HL-60 (cell line): ENCODE results near the gene LIMK1.

ENCODE experiments used
- DNase-seq, 2 experiments: peaks; one replicate each; pipeline ENCODE4 v3.0.0-alpha.2; 2010 to 2020; ENCODE audit warnings: low read depth in 1 of 2, low spot score in 1 of 2
- H3K27ac ChIP-seq: fragments of 250-450 bp; sonication (Bioruptor Pico); replicated peaks from 2 replicates; pipeline ENCODE4 v1.5.1; 2020; ENCODE audit warnings: mild to moderate bottlenecking, moderate library complexity
- H3K27me3 ChIP-seq: fragments of 250-450 bp; sonication (Bioruptor Pico); 2 replicates; pipeline ENCODE4 v1.5.1; 2021; ENCODE audit warnings: mild to moderate bottlenecking, moderate library complexity; ENCODE audit not compliant: insufficient read depth, poor library complexity, severe bottlenecking
- H3K4me3 ChIP-seq: replicated peaks from 2 replicates; pipeline ENCODE4 v1.5.1; 2011; ENCODE audit warnings: mild to moderate bottlenecking, control low read depth, low read length; ENCODE audit not compliant: insufficient read depth
- CTCF ChIP-seq: IDR thresholded peaks from one replicate; pipeline ENCODE4 v1.5.1; 2011; ENCODE audit warnings: low read length, control low read depth, inconsistent platforms; ENCODE audit not compliant: insufficient read depth
- GABPA ChIP-seq: IDR thresholded peaks from 2 replicates; pipeline ENCODE4 v1.6.1; 2012; ENCODE audit warnings: low read depth
- POLR2AphosphoS5 ChIP-seq: IDR thresholded peaks from 2 replicates; pipeline ENCODE4 v1.6.1; 2012; ENCODE audit warnings: low read depth
- REST ChIP-seq: IDR thresholded peaks from 2 replicates; pipeline ENCODE4 v1.6.1; 2012; ENCODE audit warnings: low read depth; ENCODE audit not compliant: insufficient replicate concordance
- SPI1 ChIP-seq: IDR thresholded peaks from 2 replicates; pipeline ENCODE4 v1.6.1; 2012; ENCODE audit warnings: low read depth, mild to moderate bottlenecking, borderline replicate concordance

The LIMK1 gene

GRCh38 chr7:74071121-74071520 lies 12.5 kb upstream of the LIMK1 start:
- Histone ChIP-seq H3K27me3 (no peaks in the 10 kb centered on the region), H3K4me3 (no peak overlapping the region), H3K27ac (no peak overlapping the region)
- no peak for DNase-seq
- TF ChIP-seq SPI1 = no peak
- no peak for TF ChIP-seq REST
- no peak for TF ChIP-seq CTCF
- TF ChIP-seq GABPA = no peak
- TF ChIP-seq POLR2AphosphoS5 = no peak

- Histone ChIP-seq H3K27ac (no peak overlapping the region), H3K4me3 (no peak overlapping the region), H3K27me3 (no peaks in the 10 kb centered on the region)
- TF ChIP-seq REST (no peak), CTCF (no peak), SPI1 (no peak), GABPA (no peak), POLR2AphosphoS5 (no peak)
- DNase-seq = no peak
These were observed 8.8 kb upstream of the LIMK1 start for GRCh38 chr7:74074770-74075169.

GRCh38 chr7:74078461-74078860 lies 5.1 kb upstream of the LIMK1 start:
- TF ChIP-seq REST (no peak), SPI1 (no peak), CTCF (no peak), POLR2AphosphoS5 (no peak), GABPA (no peak)
- DNase-seq = no peak
- Histone ChIP-seq H3K27ac (no peak overlapping the region), H3K4me3 (no peak overlapping the region), H3K27me3 (no peaks in the 10 kb centered on the region)
